Erythroblast (primary cell): Measurements from ENCODE around the gene SPDYE3.

ENCODE experiments used
- GATA1 ChIP-seq: IDR thresholded peaks from 2 replicates; pipeline ENCODE4 v1.6.1; 2011; ENCODE audit warnings: low read depth, mild to moderate bottlenecking, control low read depth, low read length, moderate library complexity
- POLR2A ChIP-seq: IDR thresholded peaks from 2 replicates; pipeline ENCODE4 v1.6.1; 2011; ENCODE audit warnings: mild to moderate bottlenecking, low read length

- TF ChIP-seq POLR2A (no peak), GATA1 (no peak)
These were observed 55.6 kb downstream of the SPDYE3 start for GRCh38 chr7:100363098-100363497.
